K562 (cell line): ENCODE results near the gene CCDC9. TPM values are rescaled to one million over a fixed set of nuclear protein-coding genes. Genes with fewer than 3 reads are reported as not detected.

ENCODE experiments used
- E2F3 ChIP-seq: fragments of 250-450 bp; sonication (Bioruptor Pico); IDR thresholded peaks from 2 replicates; pipeline ENCODE4 v1.4.0; 2020; ENCODE audit warnings: mild to moderate bottlenecking
- FOXJ2 ChIP-seq: fragments of 200-800 bp; sonication (Bioruptor generic); IDR thresholded peaks from 2 replicates; pipeline ENCODE4 v1.6.1; 2016; ENCODE audit warnings: missing genetic modification characterization, missing compliant biosample characterization
- GATAD2B ChIP-seq: fragments of 450-650 bp; IDR thresholded peaks from 2 replicates; pipeline ENCODE4 v1.6.1; 2017; ENCODE audit warnings: mild to moderate bottlenecking, borderline replicate concordance
- HDAC2 ChIP-seq: fragments of 450-650 bp; IDR thresholded peaks from 2 replicates; pipeline ENCODE4 v1.6.1; 2016; ENCODE audit warnings: mild to moderate bottlenecking
- HDAC6 ChIP-seq: IDR thresholded peaks from 2 replicates; pipeline ENCODE4 v1.6.1; 2012; ENCODE audit warnings: low read depth, mild to moderate bottlenecking, control low read depth, inconsistent platforms, low read length, moderate library complexity
- HSF4 ChIP-seq: fragments of 250-450 bp; sonication (Bioruptor Pico); IDR thresholded peaks from 2 replicates; pipeline ENCODE4 v2.1.2; 2022; ENCODE audit warnings: mild to moderate bottlenecking, moderate library complexity, borderline replicate concordance
- L3MBTL2 ChIP-seq: fragments of 450-650 bp; IDR thresholded peaks from 2 replicates; pipeline ENCODE4 v1.6.1; 2016; ENCODE audit warnings: mild to moderate bottlenecking, moderate library complexity
- PCBP2 ChIP-seq: fragments of 200-400 bp; formaldehyde crosslinking; IDR thresholded peaks from 2 replicates; pipeline ENCODE4 v1.6.1; 2018; ENCODE audit warnings: low read length, low read depth, mild to moderate bottlenecking, moderate library complexity; ENCODE audit not compliant: poor library complexity, severe bottlenecking
- PHB ChIP-seq: fragments of 250-450 bp; sonication (Bioruptor Pico); IDR thresholded peaks from 2 replicates; pipeline ENCODE4 v1.5.0; 2021
- POLR2H ChIP-seq: IDR thresholded peaks from 2 replicates; pipeline ENCODE4 v1.6.1; 2016; ENCODE audit warnings: missing genetic modification characterization, low read depth, mild to moderate bottlenecking, control low read depth, missing compliant biosample characterization, moderate library complexity
- PTBP1 ChIP-seq: fragments of 200-400 bp; formaldehyde crosslinking; IDR thresholded peaks from 2 replicates; pipeline ENCODE4 v1.6.1; 2017; ENCODE audit warnings: low read depth, low read length
- PURB ChIP-seq: sonication (generic); formaldehyde crosslinking; IDR thresholded peaks from 2 replicates; pipeline ENCODE4 v1.9.0; 2021; ENCODE audit warnings: low read depth, mild to moderate bottlenecking, missing genetic modification reagents
- RHOXF2B ChIP-seq: fragments of 250-450 bp; sonication (Bioruptor Pico); conservative IDR thresholded peaks from 2 replicates; pipeline ENCODE4 v1.5.1; 2021
- TEAD2 ChIP-seq: fragments of 450-650 bp; IDR thresholded peaks from 2 replicates; pipeline ENCODE4 v1.6.1; 2016; ENCODE audit warnings: missing genetic modification characterization, control low read depth, missing compliant biosample characterization
- ZNF174 ChIP-seq: fragments of 250-450 bp; sonication (Bioruptor Pico); IDR thresholded peaks from 2 replicates; pipeline ENCODE4 v1.4.0; 2020; ENCODE audit warnings: mild to moderate bottlenecking
- ZNF23 ChIP-seq: fragments of 250-450 bp; sonication (Bioruptor Pico); IDR thresholded peaks from 2 replicates; pipeline ENCODE4 v1.4.0; 2020; ENCODE audit warnings: mild to moderate bottlenecking
- ZNF280A ChIP-seq: fragments of 450-650 bp; IDR thresholded peaks from 2 replicates; pipeline ENCODE4 v1.6.1; 2018; ENCODE audit warnings: mild to moderate bottlenecking, low read depth; ENCODE audit not compliant: partially characterized antibody
- polyA plus RNA-seq, 8 experiments: library from polyadenylated mRNA; depleted of rRNA in 4 of 8; stranded (reverse) in 5 of 8; unstranded in 3 of 8; fragments of >200 nt; fragmentation: Nextera tagmentation in 2 of 8; fragmentation: Illumina TruSeq in 1 of 8; extraction: Ambion mirVana in 2 of 8; extraction: Trizol in 1 of 8; gene quantifications; 2 replicates each; pipeline versions ENCODE4 v1.2.1 to v1.2.3, GENCODE V29; 2011 to 2014; ENCODE audit warnings: inconsistent platforms in 1 of 8, missing spikeins in 1 of 8
- total RNA-seq, 7 experiments: library from RNA; depleted of rRNA in 6 of 7; stranded (reverse); fragments of >200 nt in 6 of 7; fragmentation: Illumina TruSeq in 2 of 7; extraction: Trizol in 2 of 7; gene quantifications; 2 replicates each; pipeline versions ENCODE4 v1.2.1 to v1.2.3, GENCODE V29; 2011 to 2021; ENCODE audit warnings: low replicate concordance in 1 of 7
- TF ChIP-seq, protein P1 (sequence below): IDR thresholded peaks from 2 replicates; pipeline ENCODE4 v1.6.1; 2011; ENCODE audit warnings: borderline replicate concordance, low read depth, mild to moderate bottlenecking, moderate library complexity, low read length; ENCODE audit not compliant: insufficient read depth, poor library complexity, severe bottlenecking
- TF ChIP-seq, protein P2 (sequence below): fragments of 200-800 bp; sonication (Bioruptor generic); IDR thresholded peaks from 2 replicates; pipeline ENCODE4 v1.6.1; 2017; ENCODE audit warnings: missing genetic modification characterization, missing compliant biosample characterization
- TF ChIP-seq, protein P3 (sequence below): fragments of 150-350 bp; conservative IDR thresholded peaks from 2 replicates; pipeline ENCODE4 v1.6.1; 2014; ENCODE audit warnings: low read length

Gene CCDC9
- total and polyA plus RNA-seq, 9 of the 15 experiments (the other 6 are each of a cell fraction or from before 2014, with no cell fraction given), result 0.23 to 38.6 (median 8.4) TPM

DNA sequence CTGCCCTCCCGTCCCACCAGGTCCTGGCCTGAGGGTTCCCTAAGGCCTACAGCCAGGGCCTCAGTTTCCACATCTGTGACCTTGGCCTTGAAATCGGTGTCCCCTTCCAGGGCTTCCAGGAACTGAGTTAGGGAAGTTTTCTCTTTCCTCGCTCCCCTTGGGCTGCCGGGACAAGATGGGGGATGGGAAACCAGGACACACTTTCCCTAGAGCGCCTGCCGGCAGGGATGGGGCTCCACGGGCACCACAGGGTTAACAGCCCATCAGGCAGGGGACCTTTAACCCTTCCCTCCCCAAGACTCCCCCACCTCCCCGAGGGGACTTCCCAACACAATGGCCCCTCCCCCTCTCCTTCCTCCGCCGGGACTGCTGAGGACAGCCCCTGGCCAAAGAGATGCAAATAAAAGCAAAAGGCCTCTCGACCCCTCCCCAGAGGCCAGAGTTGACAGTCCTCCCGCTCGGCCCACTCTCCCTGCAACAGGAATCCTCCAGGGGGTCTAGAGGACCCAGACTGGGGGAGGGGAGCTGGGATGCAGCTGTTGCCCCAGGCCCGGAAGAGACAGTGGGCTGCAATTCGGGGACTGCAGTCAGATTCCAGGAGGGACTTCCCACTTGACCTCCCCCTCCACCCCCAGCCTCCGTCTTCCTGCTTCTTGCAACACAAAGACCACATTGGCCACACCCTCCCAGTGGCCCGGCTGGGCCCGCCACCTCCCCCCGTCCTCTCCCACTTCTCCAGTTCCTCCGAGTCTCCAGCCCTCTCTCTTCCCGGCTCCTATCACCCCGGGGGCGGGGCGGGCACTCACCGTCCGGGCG, 28.8 kb upstream of the CCDC9 start (continued):
- TF ChIP-seq, protein P1, sequence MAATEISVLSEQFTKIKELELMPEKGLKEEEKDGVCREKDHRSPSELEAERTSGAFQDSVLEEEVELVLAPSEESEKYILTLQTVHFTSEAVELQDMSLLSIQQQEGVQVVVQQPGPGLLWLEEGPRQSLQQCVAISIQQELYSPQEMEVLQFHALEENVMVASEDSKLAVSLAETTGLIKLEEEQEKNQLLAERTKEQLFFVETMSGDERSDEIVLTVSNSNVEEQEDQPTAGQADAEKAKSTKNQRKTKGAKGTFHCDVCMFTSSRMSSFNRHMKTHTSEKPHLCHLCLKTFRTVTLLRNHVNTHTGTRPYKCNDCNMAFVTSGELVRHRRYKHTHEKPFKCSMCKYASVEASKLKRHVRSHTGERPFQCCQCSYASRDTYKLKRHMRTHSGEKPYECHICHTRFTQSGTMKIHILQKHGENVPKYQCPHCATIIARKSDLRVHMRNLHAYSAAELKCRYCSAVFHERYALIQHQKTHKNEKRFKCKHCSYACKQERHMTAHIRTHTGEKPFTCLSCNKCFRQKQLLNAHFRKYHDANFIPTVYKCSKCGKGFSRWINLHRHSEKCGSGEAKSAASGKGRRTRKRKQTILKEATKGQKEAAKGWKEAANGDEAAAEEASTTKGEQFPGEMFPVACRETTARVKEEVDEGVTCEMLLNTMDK, result no peak
- TF ChIP-seq, protein P2, sequence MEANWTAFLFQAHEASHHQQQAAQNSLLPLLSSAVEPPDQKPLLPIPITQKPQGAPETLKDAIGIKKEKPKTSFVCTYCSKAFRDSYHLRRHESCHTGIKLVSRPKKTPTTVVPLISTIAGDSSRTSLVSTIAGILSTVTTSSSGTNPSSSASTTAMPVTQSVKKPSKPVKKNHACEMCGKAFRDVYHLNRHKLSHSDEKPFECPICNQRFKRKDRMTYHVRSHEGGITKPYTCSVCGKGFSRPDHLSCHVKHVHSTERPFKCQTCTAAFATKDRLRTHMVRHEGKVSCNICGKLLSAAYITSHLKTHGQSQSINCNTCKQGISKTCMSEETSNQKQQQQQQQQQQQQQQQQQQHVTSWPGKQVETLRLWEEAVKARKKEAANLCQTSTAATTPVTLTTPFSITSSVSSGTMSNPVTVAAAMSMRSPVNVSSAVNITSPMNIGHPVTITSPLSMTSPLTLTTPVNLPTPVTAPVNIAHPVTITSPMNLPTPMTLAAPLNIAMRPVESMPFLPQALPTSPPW (CRISPR knock-in tag), result peak; percentile 96
- TF ChIP-seq FOXJ2 (tag) (no peak), PTBP1 (no peak), HDAC6 (no peak), HDAC2 (peak; percentile 98), TEAD2 (tag) (no peak), GATAD2B (peak; percentile 5; the same call in 1 of the 2 replicates), RHOXF2B (CRISPR knock-in tag) (no peak), HSF4 (CRISPR knock-in tag) (no peak), E2F3 (CRISPR knock-in tag) (no peak), POLR2H (peak; percentile 61), PCBP2 (no peak), ZNF174 (CRISPR knock-in tag) (no peak), PHB (0 out of 2 replicates have a peak, but pooled peaks have one; percentile 50), ZNF23 (CRISPR knock-in tag) (no peak), ZNF280A (no peak), PURB (CRISPR knock-in tag) (no peak), L3MBTL2 (no peak)
- TF ChIP-seq, protein P3, sequence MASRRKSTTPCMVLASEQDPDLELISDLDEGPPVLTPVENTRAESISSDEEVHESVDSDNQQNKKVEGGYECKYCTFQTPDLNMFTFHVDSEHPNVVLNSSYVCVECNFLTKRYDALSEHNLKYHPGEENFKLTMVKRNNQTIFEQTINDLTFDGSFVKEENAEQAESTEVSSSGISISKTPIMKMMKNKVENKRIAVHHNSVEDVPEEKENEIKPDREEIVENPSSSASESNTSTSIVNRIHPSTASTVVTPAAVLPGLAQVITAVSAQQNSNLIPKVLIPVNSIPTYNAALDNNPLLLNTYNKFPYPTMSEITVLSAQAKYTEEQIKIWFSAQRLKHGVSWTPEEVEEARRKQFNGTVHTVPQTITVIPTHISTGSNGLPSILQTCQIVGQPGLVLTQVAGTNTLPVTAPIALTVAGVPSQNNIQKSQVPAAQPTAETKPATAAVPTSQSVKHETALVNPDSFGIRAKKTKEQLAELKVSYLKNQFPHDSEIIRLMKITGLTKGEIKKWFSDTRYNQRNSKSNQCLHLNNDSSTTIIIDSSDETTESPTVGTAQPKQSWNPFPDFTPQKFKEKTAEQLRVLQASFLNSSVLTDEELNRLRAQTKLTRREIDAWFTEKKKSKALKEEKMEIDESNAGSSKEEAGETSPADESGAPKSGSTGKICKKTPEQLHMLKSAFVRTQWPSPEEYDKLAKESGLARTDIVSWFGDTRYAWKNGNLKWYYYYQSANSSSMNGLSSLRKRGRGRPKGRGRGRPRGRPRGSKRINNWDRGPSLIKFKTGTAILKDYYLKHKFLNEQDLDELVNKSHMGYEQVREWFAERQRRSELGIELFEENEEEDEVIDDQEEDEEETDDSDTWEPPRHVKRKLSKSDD, result no peak; the same call in 1 of the 2 replicates
